ENCODE measurements around the gene SRRT. TPM values are rescaled to one million over a fixed set of nuclear protein-coding genes. Genes with fewer than 3 reads are reported as not detected.

SRRT gene
- 100 to 1,000 TPM; 209 to 223 TPM for total RNA-seq

GRCh38 chr7:100874577-100875355 is at the start of gene SRRT:
SRRT (plus strand) TSS chr7:100875103; CDS start chr7:100875591, 488 bp downstream.
- CTCF ChIA-PET: interaction anchor here (0.7 to 2.0 kb wide), 12 partner anchors 13 to 369 kb away, joined by 3 to 17 read pairs (median 3); partner anchors contain the start of genes SLC12A9 and UFSP1
- POLR2A ChIA-PET: interaction anchor here (0.6 to 5.3 kb wide), 9 partner anchors 8 to 446 kb away, joined by 3 to 107 read pairs (median 6); partner anchors contain the start of genes ACHE, FBXO24, MEPCE and MOSPD3
- peak within 1 kb of the TSS; percentile 100 for H3K27ac Mint-ChIP-seq
- peaks cover 43% of the 10 kb centered on the region for H3K4me1 Mint-ChIP-seq (ENCODE audit: low read depth)
- no peaks in the 10 kb centered on the region for H3K9me3 Mint-ChIP-seq
- H3K4me3 Mint-ChIP-seq: peak within 1 kb of the TSS; percentile 99
- DNase-seq: peak; percentile 99
- H3K27me3 Mint-ChIP-seq: no peaks in the 10 kb centered on the region
- peaks cover 62% of the 10 kb centered on the region for H3K36me3 Mint-ChIP-seq
- intact Hi-C loops (cut with micrococcal nuclease): loop anchor here (1.0 to 5.0 kb wide), 4 partner anchors 15 to 167 kb away; partner anchors contain the start of genes POP7, SLC12A9 and UFSP1

DNA sequence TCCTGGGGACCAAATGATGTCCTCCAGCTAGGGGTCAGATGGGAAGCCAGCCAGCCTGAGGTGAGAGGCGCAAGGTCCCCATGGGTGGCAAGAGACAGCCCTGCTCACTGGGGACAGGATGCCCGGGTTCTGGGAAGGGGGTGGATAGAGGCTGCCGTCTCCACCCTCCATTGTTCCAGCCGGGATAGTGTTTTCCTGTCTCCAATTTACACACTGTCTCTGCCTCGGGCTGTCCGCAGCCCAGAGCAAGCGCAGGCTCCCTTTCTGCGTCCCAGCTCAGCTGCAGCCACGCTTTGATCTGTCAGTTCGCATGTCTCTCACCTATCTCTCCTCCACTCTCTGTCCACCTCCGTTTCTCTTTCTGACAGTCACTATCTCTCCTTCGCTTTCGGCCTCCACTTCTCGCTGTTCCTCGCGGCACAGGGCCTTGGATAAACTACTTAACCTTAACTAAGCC is 49.7 kb upstream of the SRRT start:
- H3K27me3 Mint-ChIP-seq: peaks cover 37% of the 10 kb centered on the region
- no peaks in the 10 kb centered on the region for H3K9me3 Mint-ChIP-seq
- intact Hi-C loops (cut with micrococcal nuclease): no loop called here
- ChIA-PET CTCF (no interaction called here), POLR2A (no interaction called here)
- H3K4me3 Mint-ChIP-seq: no peak overlapping the region
- H3K27ac Mint-ChIP-seq: no peak overlapping the region
- DNase-seq: no peak
- H3K4me1 Mint-ChIP-seq (ENCODE audit: low read depth): peaks cover 17% of the 10 kb centered on the region
- peaks cover 2% of the 10 kb centered on the region for H3K36me3 Mint-ChIP-seq

DNA sequence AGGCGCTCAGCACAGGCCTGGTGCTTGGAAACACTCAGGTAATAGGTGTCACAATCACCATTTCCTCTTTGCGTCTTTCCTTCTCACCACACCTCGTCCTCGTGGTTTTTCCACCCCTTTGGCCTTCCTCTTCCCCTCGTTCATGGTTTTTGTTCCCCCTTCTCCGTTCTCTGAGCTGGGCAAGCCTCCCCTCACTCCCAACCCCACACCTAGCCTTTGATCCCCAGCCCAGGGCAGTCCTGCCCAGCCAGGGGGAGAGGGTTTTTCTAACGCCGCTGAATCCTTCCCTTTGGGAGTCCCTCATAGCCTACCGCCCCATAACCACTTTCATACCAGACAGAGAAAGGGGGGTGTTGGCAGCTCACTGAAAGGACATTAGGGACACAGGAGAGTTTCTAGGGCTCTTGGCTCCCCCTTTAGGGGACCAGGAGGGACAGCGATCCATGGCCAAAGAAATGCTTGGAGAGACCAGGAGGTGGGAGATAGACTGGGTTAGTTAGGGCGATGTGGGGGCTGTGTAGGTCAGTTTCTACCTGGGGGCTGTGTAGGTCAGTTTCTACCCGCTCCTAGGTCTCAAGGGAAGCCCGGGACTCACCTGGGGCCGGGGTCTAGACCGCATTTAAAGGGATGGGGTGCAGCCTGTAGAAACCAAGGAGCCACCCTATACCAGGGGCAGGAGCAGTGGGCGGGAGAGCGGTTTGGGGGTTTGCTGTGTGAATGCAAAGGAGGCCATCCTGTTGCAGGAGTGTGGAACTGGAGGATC is 49.0 kb upstream of the SRRT start:
- H3K27me3 Mint-ChIP-seq: peaks cover 39% of the 10 kb centered on the region
- intact Hi-C loops (cut with micrococcal nuclease): no loop called here
- peak overlapping the region; percentile 20 for H3K4me3 Mint-ChIP-seq
- peaks cover 17% of the 10 kb centered on the region for H3K4me1 Mint-ChIP-seq (ENCODE audit: low read depth)
- no peak overlapping the region for H3K27ac Mint-ChIP-seq
- ChIA-PET CTCF (no interaction called here), POLR2A (no interaction called here)
- no peak for DNase-seq
- H3K36me3 Mint-ChIP-seq: peaks cover 2% of the 10 kb centered on the region
- H3K9me3 Mint-ChIP-seq: no peaks in the 10 kb centered on the region

GRCh38 chr7:100826514-100827329 is 48.2 kb upstream of the SRRT start:
- ChIA-PET CTCF (interaction anchor here (0.9 kb wide), 1 partner anchor 25 kb away, joined by 3 read pairs; the partner anchor contains the start of gene SLC12A9), POLR2A (interaction anchor here (0.6 kb wide), 1 partner anchor 357 kb away, joined by 5 read pairs; no protein-coding TSS in a partner anchor)
- DNase-seq: no peak
- Mint-ChIP-seq H3K36me3 (peaks cover 2% of the 10 kb centered on the region), H3K27ac (no peak overlapping the region), H3K27me3 (peaks cover 41% of the 10 kb centered on the region), H3K4me3 (no peak overlapping the region), H3K4me1 (ENCODE audit: low read depth) (peaks cover 17% of the 10 kb centered on the region), H3K9me3 (no peaks in the 10 kb centered on the region)
- intact Hi-C loops (cut with micrococcal nuclease): no loop called here

DNA sequence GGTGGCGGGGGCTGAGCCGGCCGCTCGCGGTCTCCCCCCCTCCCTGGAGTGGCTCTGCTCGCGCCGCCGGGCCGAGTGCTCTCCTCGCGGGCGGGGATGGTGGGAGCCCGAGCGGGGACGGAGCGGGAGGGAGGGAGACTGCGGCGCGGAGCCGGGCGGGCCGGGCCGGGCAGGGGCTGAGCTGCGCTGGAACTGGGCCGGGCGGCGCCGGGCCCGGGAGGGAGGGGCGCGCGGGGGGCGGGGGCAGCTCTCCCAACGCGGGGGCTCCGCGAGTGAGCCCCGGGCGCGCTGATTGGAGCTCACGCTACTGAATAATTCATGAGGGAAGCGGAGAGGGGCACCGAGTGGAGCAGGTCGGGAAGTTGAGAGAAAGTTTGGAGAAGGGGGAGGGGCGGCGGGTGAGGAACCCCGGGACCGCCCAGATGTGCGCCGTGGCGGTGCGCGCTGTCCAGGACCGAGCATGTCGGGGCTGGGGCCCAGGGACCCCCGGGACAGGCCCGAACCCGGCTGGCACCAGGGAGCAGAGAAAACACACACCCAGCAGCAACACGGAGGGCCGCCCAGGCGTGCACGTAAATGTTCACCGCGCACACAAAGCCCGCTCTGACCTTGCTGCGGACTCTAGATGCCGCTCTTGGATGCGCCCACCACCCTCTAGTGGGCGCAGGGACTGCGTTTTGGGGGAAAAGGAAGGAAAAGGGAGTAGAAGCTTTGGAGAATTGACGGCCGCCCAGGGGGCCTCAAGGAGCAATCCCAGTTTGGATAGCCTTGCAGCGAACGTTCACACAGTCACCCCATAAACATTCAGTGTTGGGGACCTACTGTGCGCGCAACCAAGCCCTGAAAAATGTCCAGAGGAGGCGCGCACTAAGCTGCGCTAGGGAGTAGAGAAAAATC is 47.3 kb upstream of the SRRT start, which contains the start of gene EPHB4:
Gene EPHB4 (minus strand): TSS at position 194 of the 897 bp plus-strand sequence. CDS start 493 bp downstream, outside the sequence.
- H3K4me3 Mint-ChIP-seq: peak within 1 kb of the TSS; percentile 43
- DNase-seq: no peak
- ChIA-PET POLR2A (interaction anchor here (0.6 kb wide), 1 partner anchor 358 kb away, joined by 5 read pairs; no protein-coding TSS in a partner anchor), CTCF (interaction anchor here (0.9 to 2.6 kb wide), 2 partner anchors 24 to 27 kb away, joined by 3 to 7 read pairs; partner anchors contain the start of gene SLC12A9)
- peaks cover 17% of the 10 kb centered on the region for H3K4me1 Mint-ChIP-seq (ENCODE audit: low read depth)
- peaks cover 42% of the 10 kb centered on the region for H3K27me3 Mint-ChIP-seq
- intact Hi-C loops (cut with micrococcal nuclease): no loop called here
- no peak within 1 kb of the TSS for H3K27ac Mint-ChIP-seq
- H3K36me3 Mint-ChIP-seq: peaks cover 2% of the 10 kb centered on the region
- no peaks in the 10 kb centered on the region for H3K9me3 Mint-ChIP-seq

DNA sequence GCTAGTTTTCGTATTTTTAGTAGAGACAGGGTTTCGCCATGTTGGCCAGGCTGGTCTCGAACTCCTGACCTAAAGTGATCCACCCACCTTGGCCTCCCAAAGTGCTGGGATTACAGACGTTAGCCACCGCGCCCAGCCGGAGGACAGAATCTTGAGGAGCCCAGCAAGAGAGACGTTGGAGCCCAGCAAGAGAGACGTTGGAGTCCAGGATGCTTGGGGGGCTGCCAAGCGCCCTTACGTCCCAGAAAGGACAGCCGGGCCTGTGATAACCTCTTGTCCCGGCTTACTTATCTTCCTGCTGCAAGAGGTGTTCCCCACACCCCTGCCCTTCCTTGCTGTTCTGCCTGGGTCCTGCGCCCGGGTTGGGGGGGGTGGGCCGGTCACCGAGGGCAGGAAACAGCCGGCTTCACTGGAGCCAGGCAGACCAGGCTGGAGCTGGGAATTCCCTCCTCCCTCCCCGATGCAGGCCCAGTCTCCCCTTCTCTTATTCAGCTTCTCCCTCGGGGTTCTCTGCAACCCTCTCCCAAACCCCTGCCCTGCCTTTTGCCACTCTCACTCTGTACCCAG is 45.7 kb upstream of the SRRT start:
- Mint-ChIP-seq H3K9me3 (no peaks in the 10 kb centered on the region), H3K27ac (no peak overlapping the region), H3K36me3 (peaks cover 2% of the 10 kb centered on the region), H3K4me3 (no peak overlapping the region), H3K27me3 (peaks cover 37% of the 10 kb centered on the region), H3K4me1 (ENCODE audit: low read depth) (peaks cover 17% of the 10 kb centered on the region)
- ChIA-PET POLR2A (no interaction called here), CTCF (interaction anchor here (0.5 to 2.6 kb wide), 2 partner anchors 28 to 33 kb away, joined by 4 to 7 read pairs; no protein-coding TSS in a partner anchor)
- DNase-seq: no peak
- intact Hi-C loops (cut with micrococcal nuclease): no loop called here

- ChIA-PET CTCF (no interaction called here), POLR2A (no interaction called here)
- Mint-ChIP-seq H3K27ac (no peak overlapping the region), H3K4me3 (no peak overlapping the region), H3K4me1 (ENCODE audit: low read depth) (peaks cover 17% of the 10 kb centered on the region), H3K9me3 (no peaks in the 10 kb centered on the region), H3K36me3 (peaks cover 2% of the 10 kb centered on the region), H3K27me3 (peaks cover 31% of the 10 kb centered on the region)
- DNase-seq: no peak
- intact Hi-C loops (cut with micrococcal nuclease): no loop called here
These were observed 44.5 kb upstream of the SRRT start for GRCh38 chr7:100830396-100830795.

DNA sequence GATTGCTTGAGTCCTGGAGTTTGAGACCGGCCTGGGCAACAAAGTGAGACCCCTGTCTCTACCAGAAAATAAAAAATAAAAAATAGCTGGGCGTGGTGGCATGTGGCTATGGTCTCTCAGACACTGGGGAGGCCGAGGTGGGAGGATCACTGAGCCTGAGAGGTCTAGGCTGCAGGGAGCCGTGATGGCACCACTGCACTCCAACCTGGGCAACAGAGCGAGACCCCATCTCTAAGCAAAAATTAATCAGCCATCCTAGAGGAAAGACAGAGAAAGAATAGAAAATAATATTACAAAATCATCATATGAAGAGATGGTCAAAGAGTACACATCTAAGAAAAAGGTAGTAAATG is 42.6 kb upstream of the SRRT start:
- H3K36me3 Mint-ChIP-seq: peaks cover 2% of the 10 kb centered on the region
- no peak overlapping the region for H3K4me3 Mint-ChIP-seq
- POLR2A ChIA-PET: interaction anchor here (0.6 to 0.7 kb wide), 2 partner anchors 59 to 127 kb away, joined by 3 to 5 read pairs; no protein-coding TSS in a partner anchor
- DNase-seq: no peak
- CTCF ChIA-PET: interaction anchor here (0.6 to 1.4 kb wide), 3 partner anchors 31 to 379 kb away, joined by 3 to 6 read pairs (median 3); partner anchors contain the start of gene POP7
- intact Hi-C loops (cut with micrococcal nuclease): no loop called here
- peaks cover 18% of the 10 kb centered on the region for H3K27me3 Mint-ChIP-seq
- no peak overlapping the region for H3K27ac Mint-ChIP-seq
- peaks cover 12% of the 10 kb centered on the region for H3K4me1 Mint-ChIP-seq (ENCODE audit: low read depth)
- H3K9me3 Mint-ChIP-seq: no peaks in the 10 kb centered on the region

DNA sequence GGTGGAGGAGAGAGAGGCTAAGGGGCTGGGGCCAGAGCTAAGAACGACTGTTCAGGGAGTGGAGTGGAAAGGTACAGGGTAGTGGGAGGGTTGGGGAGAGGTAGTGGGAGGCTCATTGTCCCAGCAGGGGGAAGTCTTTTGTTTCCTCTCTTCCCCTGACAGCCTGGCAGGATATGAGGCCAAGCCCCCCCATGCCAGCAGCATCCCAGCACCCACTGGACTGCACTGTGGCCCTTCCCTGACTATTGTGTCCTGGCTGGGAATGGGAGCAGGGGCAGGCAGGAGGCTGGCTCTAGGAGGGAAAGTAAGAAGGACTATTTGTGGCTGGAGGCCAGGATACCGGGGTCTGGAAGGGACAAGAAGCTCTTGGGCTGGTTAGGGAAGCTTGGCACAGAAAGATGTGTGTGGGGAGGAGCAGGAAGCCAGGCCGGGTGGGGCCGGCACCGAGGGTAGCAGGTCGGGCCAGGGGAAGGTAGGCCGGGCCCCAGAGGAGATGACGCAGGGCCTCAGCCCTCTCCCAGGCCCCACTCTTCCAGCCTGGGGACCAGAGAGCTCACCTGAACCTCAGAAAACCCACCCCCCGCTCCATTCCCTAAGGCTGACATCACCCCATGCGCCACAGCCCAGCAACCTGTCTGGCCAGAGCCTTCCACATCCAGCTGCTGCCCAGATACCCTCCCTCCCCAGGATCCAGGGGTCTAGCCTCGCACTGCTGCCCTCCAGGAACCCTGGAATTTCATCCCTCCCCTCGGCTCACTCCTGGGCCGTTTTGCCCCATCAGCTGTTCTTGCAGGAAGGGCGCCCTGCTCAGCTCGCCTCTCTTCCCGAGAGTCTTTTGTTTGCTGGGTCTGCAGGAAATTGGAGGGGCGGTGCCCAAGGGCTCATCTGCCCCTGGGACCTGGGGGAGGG is 38.7 kb upstream of the SRRT start:
- Mint-ChIP-seq H3K9me3 (no peaks in the 10 kb centered on the region), H3K36me3 (no peaks in the 10 kb centered on the region), H3K4me1 (ENCODE audit: low read depth) (peaks cover 10% of the 10 kb centered on the region), H3K27ac (no peak overlapping the region), H3K27me3 (peaks cover 3% of the 10 kb centered on the region), H3K4me3 (peak overlapping the region; percentile 16)
- DNase-seq: no peak
- CTCF ChIA-PET: interaction anchor here (1.3 to 1.6 kb wide), 2 partner anchors 16 to 131 kb away, joined by 4 to 7 read pairs; partner anchors contain the start of gene SLC12A9
- POLR2A ChIA-PET: no interaction called here
- intact Hi-C loops (cut with micrococcal nuclease): loop anchor here (2.0 to 5.0 kb wide), 2 partner anchors 34 to 39 kb away; partner anchors contain the start of gene SRRT

DNA sequence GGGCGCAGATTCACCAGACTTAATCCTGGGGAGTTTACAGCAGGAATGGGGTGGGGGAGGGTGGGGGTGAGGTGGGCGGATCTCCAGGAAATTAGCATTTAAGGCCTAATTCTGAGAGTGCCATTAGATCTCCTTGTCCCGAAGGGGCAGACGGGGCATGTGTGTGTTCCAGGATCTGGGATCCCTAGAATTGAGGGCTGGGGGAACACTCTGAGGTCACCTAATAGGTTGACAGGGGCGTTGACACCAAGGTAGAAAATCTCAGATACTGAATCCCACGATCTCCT is 38.1 kb upstream of the SRRT start:
- H3K36me3 Mint-ChIP-seq: no peaks in the 10 kb centered on the region
- CTCF ChIA-PET: interaction anchor here (1.3 to 1.6 kb wide), 2 partner anchors 16 to 131 kb away, joined by 4 to 7 read pairs; partner anchors contain the start of gene SLC12A9
- H3K9me3 Mint-ChIP-seq: no peaks in the 10 kb centered on the region
- H3K27ac Mint-ChIP-seq: no peak overlapping the region
- DNase-seq: no peak
- POLR2A ChIA-PET: no interaction called here
- peak overlapping the region; percentile 73 for H3K4me3 Mint-ChIP-seq
- peaks cover under 1% of the 10 kb centered on the region for H3K27me3 Mint-ChIP-seq
- intact Hi-C loops (cut with micrococcal nuclease): loop anchor here (2.0 to 5.0 kb wide), 2 partner anchors 34 to 38 kb away; partner anchors contain the start of gene SRRT
- peaks cover 10% of the 10 kb centered on the region for H3K4me1 Mint-ChIP-seq (ENCODE audit: low read depth)
